ENCODE data around the gene AGO1.

- TF ChIP-seq POLR2AphosphoS5 (IDR thresholded peaks at IDR 0.05; ENCODE audit: low read depth, low read length) (no peak), POU2F2 (IDR thresholded peaks at IDR 0.05; ENCODE audit: low read depth, low read length) (no peak), POLR2A (IDR thresholded peaks at IDR 0.05; ENCODE audit: low read depth, low read length) (no peak), TAF1 (IDR thresholded peaks at IDR 0.05; ENCODE audit: low read depth, low read length) (no peak), SPI1 (IDR thresholded peaks at IDR 0.05; ENCODE audit: low read depth, low read length) (no peak)
These were observed 27.9 kb upstream of the AGO1 start for GRCh38 chr1:35854989-35855700.
